GM18951 (cell line): Measurements from ENCODE around the gene P2RY11.

Source experiments
- POLR2A ChIP-seq: IDR thresholded peaks from 4 replicates; pipeline ENCODE4 v1.6.1; 2011; ENCODE audit warnings: mild to moderate bottlenecking; ENCODE audit not compliant: insufficient read length, insufficient read depth; ENCODE audit errors: extremely low read depth
- in situ Hi-C: fragments of 300-500 bp; cut with MboI; formaldehyde crosslinking; loops from one replicate; pipeline ENCODE4 v1.12.0; 2022; ENCODE audit warnings: low sequenced_read_pairs, mixed read lengths, inconsistent platforms; ENCODE audit not compliant: unreplicated experiment

Gene P2RY11

GRCh38 chr19:10113592-10113963 lies 2.1 kb downstream of the P2RY11 start:
- TF ChIP-seq POLR2A = no peak
- in situ Hi-C loops = no loop called here

GRCh38 chr19:10113964-10114650 lies 2.6 kb downstream of the P2RY11 start:
- in situ Hi-C loops = no loop called here
- peak; percentile 46 for TF ChIP-seq POLR2A

GRCh38 chr19:10114651-10115391 lies 3.3 kb downstream of the P2RY11 start:
- TF ChIP-seq POLR2A = no peak
- in situ Hi-C loops = no loop called here

GRCh38 chr19:10115392-10116084 lies 4.0 kb downstream of the P2RY11 start:
- TF ChIP-seq POLR2A = peak; percentile 46
- in situ Hi-C loops = no loop called here

- peak; percentile 26 for TF ChIP-seq POLR2A
- in situ Hi-C loops = no loop called here
These were observed 4.8 kb downstream of the P2RY11 start for GRCh38 chr19:10116085-10116865.

GRCh38 chr19:10116866-10117616 lies 5.5 kb downstream of the P2RY11 start:
- in situ Hi-C loops = no loop called here
- no peak for TF ChIP-seq POLR2A

- in situ Hi-C loops = no loop called here
- no peak for TF ChIP-seq POLR2A
These were observed 7.5 kb downstream of the P2RY11 start for GRCh38 chr19:10118960-10119359.

- no peak for TF ChIP-seq POLR2A
- in situ Hi-C loops = no loop called here
These were observed 9.2 kb downstream of the P2RY11 start for GRCh38 chr19:10120538-10121189.

- no peak for TF ChIP-seq POLR2A
- in situ Hi-C loops = no loop called here
These were observed 10.6 kb downstream of the P2RY11 start for GRCh38 chr19:10122045-10122444.

- in situ Hi-C loops = no loop called here
These were observed 12.9 kb downstream of the P2RY11 start for GRCh38 chr19:10124429-10124828.

GRCh38 chr19:10126213-10126639 lies 14.7 kb downstream of the P2RY11 start:
- TF ChIP-seq POLR2A = no peak
- in situ Hi-C loops = no loop called here

More at GRCh38 chr19:10124429-10124828, 12.9 kb downstream of the P2RY11 start:
- TF ChIP-seq POLR2A = no peak

GRCh38 chr19:10132905-10133304 lies 21.4 kb downstream of the P2RY11 start:
- no peak for TF ChIP-seq POLR2A
- in situ Hi-C loops = no loop called here
